SU-DHL-6 (cell line): ENCODE results near the gene AMOTL1.
"Not testable (repeated sequence)": the region's sequence is repeated elsewhere in the genome, so short reads cannot be mapped to it uniquely, and the experiment has no call there.

Experiments used
- H2AFZ ChIP-seq: fragments of 200-600 bp; sonication (generic); 2 replicates; pipeline ENCODE4 v1.6.1; 2014; ENCODE audit warnings: low read depth, mild to moderate bottlenecking, moderate library complexity, mixed read lengths, antibody characterized with exemption, low read length; ENCODE audit not compliant: severe bottlenecking
- H3F3A ChIP-seq: fragments of 200-600 bp; shearing (Covaris generic); 2 replicates; pipeline ENCODE4 v1.6.0; 2016; ENCODE audit warnings: antibody characterized with exemption, mild to moderate bottlenecking; ENCODE audit not compliant: insufficient read depth
- H3K27ac ChIP-seq: fragments of 200-600 bp; sonication (generic); 2 replicates; pipeline ENCODE4 v1.5.1; 2016; ENCODE audit warnings: low read depth, mild to moderate bottlenecking, low read length, moderate library complexity, mixed read lengths
- H3K27me3 ChIP-seq: fragments of 200-600 bp; sonication (generic), shearing (Covaris generic); 2 replicates; pipeline ENCODE4 v1.6.0; 2014; ENCODE audit warnings: mild to moderate bottlenecking, low read length
- H3K36me3 ChIP-seq: fragments of 200-600 bp; sonication (generic); 2 replicates; pipeline ENCODE4 v1.6.1; 2014; ENCODE audit warnings: mild to moderate bottlenecking, low read length, mixed read lengths
- H3K4me2 ChIP-seq: fragments of 300-600, 200-600 bp; shearing (Covaris generic), sonication (generic); 2 replicates; pipeline ENCODE4 v1.6.0; 2014; ENCODE audit warnings: low read length, low read depth, mild to moderate bottlenecking; ENCODE audit not compliant: poor library complexity, severe bottlenecking
- H3K4me3 ChIP-seq: fragments of 200-600 bp; sonication (generic); 2 replicates; pipeline ENCODE4 v1.5.1; 2014; ENCODE audit warnings: antibody characterized with exemption, low read length, mild to moderate bottlenecking, mixed read lengths; ENCODE audit not compliant: insufficient read depth, poor library complexity, severe bottlenecking
- H3K79me2 ChIP-seq: fragments of 200-600 bp; sonication (generic); 2 replicates; pipeline ENCODE4 v1.6.1; 2014; ENCODE audit warnings: mild to moderate bottlenecking, low read length, moderate library complexity; ENCODE audit not compliant: insufficient read depth
- H3K9ac ChIP-seq: fragments of 200-600 bp; sonication (generic); 2 replicates; pipeline ENCODE4 v1.7.0; 2014; ENCODE audit warnings: mild to moderate bottlenecking, low read length
- H3K9me2 ChIP-seq: fragments of 200-600 bp; sonication (generic); replicated peaks from 2 replicates; pipeline ENCODE4 v1.6.1; 2014; ENCODE audit warnings: low read length; ENCODE audit not compliant: insufficient read depth
- H3K9me3 ChIP-seq: fragments of 200-600 bp; sonication (generic); 2 replicates; pipeline ENCODE4 v1.6.1; 2014; ENCODE audit warnings: low read length, mixed read lengths; ENCODE audit not compliant: insufficient read depth
- H4K20me1 ChIP-seq: fragments of 200-600 bp; sonication (generic); 2 replicates; pipeline ENCODE4 v1.6.1; 2014; ENCODE audit warnings: low read depth, mild to moderate bottlenecking, antibody characterized with exemption, low read length, moderate library complexity, mixed read lengths
- EZH2phosphoT487 ChIP-seq: fragments of 200-600 bp; sonication (generic), shearing (Covaris generic); conservative IDR thresholded peaks from 2 replicates; pipeline ENCODE4 v1.6.1; 2018; ENCODE audit warnings: mild to moderate bottlenecking, antibody characterized with exemption, low read length, moderate library complexity, mixed read lengths
- TF ChIP-seq, protein P1 (sequence below): fragments of 200-600 bp; sonication (generic); IDR thresholded peaks from one replicate; pipeline ENCODE4 v1.5.1; 2017; ENCODE audit warnings: antibody characterized with exemption, mild to moderate bottlenecking, low read length, moderate library complexity; ENCODE audit not compliant: insufficient read depth, poor library complexity, severe bottlenecking

The AMOTL1 gene

DNA sequence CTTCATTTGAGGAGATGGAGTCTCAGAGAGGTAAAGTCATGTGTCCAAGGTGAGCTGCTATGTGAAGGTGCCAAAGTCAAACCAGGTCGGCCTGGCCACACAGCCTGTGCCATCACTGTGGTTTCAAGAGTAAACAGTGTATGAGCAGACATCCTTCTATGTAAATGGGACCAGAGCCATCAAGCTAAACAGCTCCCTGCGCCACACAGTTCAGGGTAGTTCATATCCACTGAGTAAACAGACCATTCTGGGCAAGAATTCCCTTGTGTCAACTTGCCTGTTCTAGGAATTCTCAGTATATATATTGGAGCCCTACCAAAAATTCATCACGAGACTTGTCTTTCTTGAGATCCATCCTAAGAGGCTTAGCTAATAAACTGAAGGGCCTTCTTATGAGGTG is 77.5 kb downstream of the AMOTL1 start:
- Histone ChIP-seq H3K4me3 (no peak overlapping the region), H3K4me2 (no peak overlapping the region), H3K9me3 (no peaks in the 10 kb centered on the region), H3K27me3 (no peaks in the 10 kb centered on the region), H3K36me3 (no peaks in the 10 kb centered on the region), H3K27ac (no peak overlapping the region), H4K20me1 (no peaks in the 10 kb centered on the region), H3K79me2 (no peaks in the 10 kb centered on the region), H3K9ac (no peak overlapping the region), H2AFZ (no peak overlapping the region), H3F3A (no peaks in the 10 kb centered on the region), H3K9me2 (no peaks in the 10 kb centered on the region)
- TF ChIP-seq, protein P1, sequence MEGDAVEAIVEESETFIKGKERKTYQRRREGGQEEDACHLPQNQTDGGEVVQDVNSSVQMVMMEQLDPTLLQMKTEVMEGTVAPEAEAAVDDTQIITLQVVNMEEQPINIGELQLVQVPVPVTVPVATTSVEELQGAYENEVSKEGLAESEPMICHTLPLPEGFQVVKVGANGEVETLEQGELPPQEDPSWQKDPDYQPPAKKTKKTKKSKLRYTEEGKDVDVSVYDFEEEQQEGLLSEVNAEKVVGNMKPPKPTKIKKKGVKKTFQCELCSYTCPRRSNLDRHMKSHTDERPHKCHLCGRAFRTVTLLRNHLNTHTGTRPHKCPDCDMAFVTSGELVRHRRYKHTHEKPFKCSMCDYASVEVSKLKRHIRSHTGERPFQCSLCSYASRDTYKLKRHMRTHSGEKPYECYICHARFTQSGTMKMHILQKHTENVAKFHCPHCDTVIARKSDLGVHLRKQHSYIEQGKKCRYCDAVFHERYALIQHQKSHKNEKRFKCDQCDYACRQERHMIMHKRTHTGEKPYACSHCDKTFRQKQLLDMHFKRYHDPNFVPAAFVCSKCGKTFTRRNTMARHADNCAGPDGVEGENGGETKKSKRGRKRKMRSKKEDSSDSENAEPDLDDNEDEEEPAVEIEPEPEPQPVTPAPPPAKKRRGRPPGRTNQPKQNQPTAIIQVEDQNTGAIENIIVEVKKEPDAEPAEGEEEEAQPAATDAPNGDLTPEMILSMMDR: no peak
- no peak for TF ChIP-seq EZH2phosphoT487

GRCh38 chr11:94849839-94850238 is 81.7 kb downstream of the AMOTL1 start:
- no peak overlapping the region for H3K4me2 ChIP-seq

GRCh38 chr11:94851864-94852636 is 83.9 kb downstream of the AMOTL1 start:
- Histone ChIP-seq H3K27me3 (no peaks in the 10 kb centered on the region), H3K36me3 (no peaks in the 10 kb centered on the region), H3K4me2 (no peak overlapping the region), H3K4me3 (no peak overlapping the region), H3K9me2 (no peaks in the 10 kb centered on the region), H4K20me1 (no peaks in the 10 kb centered on the region), H3K79me2 (no peaks in the 10 kb centered on the region), H3K9me3 (no peaks in the 10 kb centered on the region), H3F3A (no peaks in the 10 kb centered on the region), H3K27ac (no peak overlapping the region), H2AFZ (no peak overlapping the region), H3K9ac (no peak overlapping the region)
- TF ChIP-seq, protein P1: no peak
- TF ChIP-seq EZH2phosphoT487: no peak

More at GRCh38 chr11:94849839-94850238, 81.7 kb downstream of the AMOTL1 start:
- Histone ChIP-seq H3K9ac (no peak overlapping the region), H4K20me1 (no peaks in the 10 kb centered on the region), H3K27me3 (no peaks in the 10 kb centered on the region), H3F3A (no peaks in the 10 kb centered on the region), H3K79me2 (no peaks in the 10 kb centered on the region), H2AFZ (no peak overlapping the region), H3K36me3 (no peaks in the 10 kb centered on the region), H3K4me3 (no peak overlapping the region), H3K9me2 (no peaks in the 10 kb centered on the region), H3K27ac (no peak overlapping the region), H3K9me3 (no peaks in the 10 kb centered on the region)
- TF ChIP-seq EZH2phosphoT487: no peak
- TF ChIP-seq, protein P1: no peak

GRCh38 chr11:94853288-94853687 is 85.1 kb downstream of the AMOTL1 start:
- H3F3A ChIP-seq, H3K27ac ChIP-seq, H3K27me3 ChIP-seq, H3K9me3 ChIP-seq, H3K9ac ChIP-seq, H3K79me2 ChIP-seq, H2AFZ ChIP-seq, H3K9me2 ChIP-seq, H3K36me3 ChIP-seq, H3K4me3 ChIP-seq, H4K20me1 ChIP-seq, H3K4me2 ChIP-seq: not testable (repeated sequence)
